Right atrium auricular region (tissue), 2 donors: ENCODE data around the gene MIR17HG. TPM values are rescaled to one million over a fixed set of nuclear protein-coding genes. Genes with fewer than 3 reads are reported as not detected.

Experiments
- DNase-seq: peaks from one replicate; pipeline ENCODE4 v3.0.0-alpha.2; 2019; ENCODE audit warnings: low spot score
- H3K27ac ChIP-seq, 2 donors: fragments of 200-600 bp; sonication (generic); 1 replicate in 1 of 2; 2 replicates in 1 of 2; pipeline ENCODE4 v1.5.1; 2016 to 2019
- H3K27me3 ChIP-seq, 2 donors: fragments of 200-600 bp; sonication (generic); one replicate each; pipeline versions ENCODE4 v1.5.1 to v1.6.0; 2017 to 2019
- H3K36me3 ChIP-seq: fragments of 200-600 bp; sonication (generic); one replicate; pipeline ENCODE4 v1.5.1; 2016
- H3K4me1 ChIP-seq, 2 donors: fragments of 200-600 bp; sonication (generic); one replicate each; pipeline versions ENCODE4 v1.5.1 to v1.6.0; 2017 to 2019
- H3K4me3 ChIP-seq, 2 donors: fragments of 200-600 bp; sonication (generic); 1 replicate in 1 of 2; 2 replicates in 1 of 2; pipeline ENCODE4 v1.5.1; 2017 to 2019; ENCODE audit warnings: mild to moderate bottlenecking in 1 of 2, moderate library complexity in 1 of 2
- H3K9me3 ChIP-seq, 2 donors: fragments of 200-600 bp; sonication (generic); one replicate each; pipeline ENCODE4 v1.5.1; 2019
- total RNA-seq, 2 donors: library from RNA; depleted of rRNA; stranded (reverse); fragments of >200 nt; gene quantifications; one replicate each; pipeline ENCODE4 v1.1.0, GENCODE V29; 2016
- TF ChIP-seq, protein P1 (sequence below), 2 donors: fragments of 200-600 bp; sonication (generic); IDR thresholded peaks; one replicate each; pipeline ENCODE4 v1.5.1; 2019; ENCODE audit warnings: antibody characterized with exemption in 2 of 2

The MIR17HG gene
- total RNA-seq, 2 donors from 2014 or later = 0.20 TPM; not detected in 1

DNA sequence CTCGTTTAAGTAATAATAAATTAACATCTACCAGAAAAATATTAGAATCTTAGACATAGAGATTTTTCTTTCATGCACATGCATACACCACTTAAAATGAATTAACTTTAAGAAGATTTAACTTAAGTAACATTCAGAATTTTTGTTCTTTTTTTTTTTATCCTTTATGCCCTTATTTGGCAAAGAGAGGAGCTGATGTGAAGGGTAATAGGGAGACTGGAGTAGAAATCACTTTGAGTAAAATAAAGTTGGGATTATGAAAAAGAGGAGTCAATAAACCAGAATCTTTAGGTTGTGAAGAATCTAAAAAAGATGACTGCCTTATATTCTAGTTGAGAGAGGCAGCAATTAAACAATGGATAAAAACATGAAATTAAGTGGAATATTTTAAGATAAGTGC lies 18.8 kb upstream of the MIR17HG start:
- TF ChIP-seq, protein P1, sequence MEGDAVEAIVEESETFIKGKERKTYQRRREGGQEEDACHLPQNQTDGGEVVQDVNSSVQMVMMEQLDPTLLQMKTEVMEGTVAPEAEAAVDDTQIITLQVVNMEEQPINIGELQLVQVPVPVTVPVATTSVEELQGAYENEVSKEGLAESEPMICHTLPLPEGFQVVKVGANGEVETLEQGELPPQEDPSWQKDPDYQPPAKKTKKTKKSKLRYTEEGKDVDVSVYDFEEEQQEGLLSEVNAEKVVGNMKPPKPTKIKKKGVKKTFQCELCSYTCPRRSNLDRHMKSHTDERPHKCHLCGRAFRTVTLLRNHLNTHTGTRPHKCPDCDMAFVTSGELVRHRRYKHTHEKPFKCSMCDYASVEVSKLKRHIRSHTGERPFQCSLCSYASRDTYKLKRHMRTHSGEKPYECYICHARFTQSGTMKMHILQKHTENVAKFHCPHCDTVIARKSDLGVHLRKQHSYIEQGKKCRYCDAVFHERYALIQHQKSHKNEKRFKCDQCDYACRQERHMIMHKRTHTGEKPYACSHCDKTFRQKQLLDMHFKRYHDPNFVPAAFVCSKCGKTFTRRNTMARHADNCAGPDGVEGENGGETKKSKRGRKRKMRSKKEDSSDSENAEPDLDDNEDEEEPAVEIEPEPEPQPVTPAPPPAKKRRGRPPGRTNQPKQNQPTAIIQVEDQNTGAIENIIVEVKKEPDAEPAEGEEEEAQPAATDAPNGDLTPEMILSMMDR (IDR thresholded peaks at IDR 0.05) = no peak
- Histone ChIP-seq H3K27ac (no peak overlapping the region), H3K4me3 (no peak overlapping the region), H3K4me1 (no peaks in the 10 kb centered on the region), H3K27me3 (no peaks in the 10 kb centered on the region), H3K9me3 (no peaks in the 10 kb centered on the region), H3K36me3 (no peaks in the 10 kb centered on the region)
- no peak for DNase-seq

DNA sequence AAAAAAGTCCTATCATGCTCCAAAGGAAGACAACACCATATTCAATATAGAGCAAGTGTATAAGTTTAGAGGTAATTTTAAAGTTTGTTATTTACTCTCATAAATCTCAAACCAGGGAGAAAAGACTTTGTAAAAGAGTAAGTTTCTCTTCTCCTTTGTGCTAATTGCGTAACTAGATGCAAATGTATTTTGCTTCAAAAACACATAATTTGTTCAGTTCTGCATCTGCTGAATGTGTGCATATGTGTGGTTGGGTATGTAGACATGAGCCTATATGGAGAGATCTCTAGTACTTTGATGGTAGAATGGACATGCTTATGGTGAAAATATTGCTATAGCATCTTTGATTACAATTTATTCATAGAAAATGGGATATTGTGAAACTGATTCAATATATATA lies 17.8 kb upstream of the MIR17HG start:
- H3K27me3 ChIP-seq = no peaks in the 10 kb centered on the region
- H3K4me3 ChIP-seq = no peak overlapping the region
- H3K9me3 ChIP-seq = no peaks in the 10 kb centered on the region

DNA sequence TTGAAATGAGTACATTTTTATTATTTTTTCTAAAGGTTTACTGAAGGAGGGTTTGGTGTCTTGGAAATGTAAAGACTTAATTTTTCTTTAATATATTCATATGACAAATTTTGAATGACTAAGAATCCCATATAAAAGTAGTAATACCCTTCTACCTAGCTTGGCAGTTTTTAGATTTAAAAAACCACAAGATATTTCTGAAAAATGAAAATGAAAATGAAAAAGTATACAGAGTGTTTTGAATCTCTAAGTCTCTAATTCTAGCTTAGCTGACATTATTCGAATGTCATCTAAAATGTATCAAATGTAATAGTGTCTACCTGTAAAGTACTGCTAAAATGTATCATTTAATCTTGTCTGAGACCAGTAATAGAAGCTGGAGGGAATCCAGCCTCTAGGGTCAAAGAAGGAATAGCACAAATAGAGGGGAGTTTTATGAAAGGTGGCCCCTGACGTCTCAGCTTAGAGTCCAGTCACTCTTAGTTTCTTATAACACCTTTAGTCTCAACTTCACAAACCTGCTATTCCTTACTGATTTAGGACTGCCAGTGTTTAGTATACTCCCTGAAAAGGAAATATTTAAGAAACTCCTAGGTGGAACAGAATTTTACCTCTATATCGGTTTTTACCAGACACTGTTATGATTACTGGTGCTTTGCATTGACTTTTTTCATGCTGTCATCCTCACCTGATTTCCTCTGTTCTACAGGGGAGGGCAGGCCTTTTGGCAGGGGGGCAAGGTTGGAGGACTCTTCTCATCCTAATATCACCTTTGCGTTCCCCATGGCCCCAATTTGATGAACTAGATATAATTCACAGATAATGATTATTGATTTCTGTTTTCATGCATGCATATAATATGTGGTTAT lies 16.2 kb upstream of the MIR17HG start:
- DNase-seq = no peak
- TF ChIP-seq, protein P1 (IDR thresholded peaks at IDR 0.05) = no peak
- Histone ChIP-seq H3K27ac (no peak overlapping the region), H3K4me1 (no peaks in the 10 kb centered on the region), H3K36me3 (no peaks in the 10 kb centered on the region), H3K9me3 (no peaks in the 10 kb centered on the region), H3K4me3 (no peak overlapping the region), H3K27me3 (no peaks in the 10 kb centered on the region)

More for the DNA sequence above, 17.8 kb upstream of the MIR17HG start:
- DNase-seq = no peak
- Histone ChIP-seq H3K36me3 (no peaks in the 10 kb centered on the region), H3K27ac (no peak overlapping the region), H3K4me1 (no peaks in the 10 kb centered on the region)
- TF ChIP-seq, protein P1 (IDR thresholded peaks at IDR 0.05) = no peak

DNA sequence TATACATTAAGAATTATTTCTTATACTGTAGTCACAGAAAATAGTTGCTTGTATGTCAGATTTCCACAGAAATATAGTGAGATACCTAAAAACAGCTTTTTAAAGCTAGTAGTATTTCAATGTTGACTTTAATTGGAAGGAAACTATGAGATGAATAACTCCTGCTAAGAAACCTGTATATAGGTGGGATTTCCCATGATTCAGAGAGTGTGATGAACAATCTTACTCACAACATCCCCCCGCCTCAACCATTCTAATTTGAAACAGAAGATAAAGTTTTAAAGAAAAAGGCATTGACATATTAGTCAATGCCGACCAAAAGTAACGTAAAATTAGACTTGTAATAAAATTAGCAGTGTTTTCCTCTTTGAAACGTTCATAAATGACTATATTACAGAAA lies 1.4 kb upstream of the MIR17HG start:
- H3K9me3 ChIP-seq = no peaks in the 10 kb centered on the region
- no peak overlapping the region for H3K27ac ChIP-seq
- H3K27me3 ChIP-seq = no peaks in the 10 kb centered on the region
- H3K36me3 ChIP-seq = peaks cover 9% of the 10 kb centered on the region
- H3K4me1 ChIP-seq = peaks cover 0 to 24% of the 10 kb centered on the region in 2 donors
- no peak for DNase-seq
- TF ChIP-seq, protein P1 (IDR thresholded peaks at IDR 0.05) = no peak
- no peak overlapping the region for H3K4me3 ChIP-seq

DNA sequence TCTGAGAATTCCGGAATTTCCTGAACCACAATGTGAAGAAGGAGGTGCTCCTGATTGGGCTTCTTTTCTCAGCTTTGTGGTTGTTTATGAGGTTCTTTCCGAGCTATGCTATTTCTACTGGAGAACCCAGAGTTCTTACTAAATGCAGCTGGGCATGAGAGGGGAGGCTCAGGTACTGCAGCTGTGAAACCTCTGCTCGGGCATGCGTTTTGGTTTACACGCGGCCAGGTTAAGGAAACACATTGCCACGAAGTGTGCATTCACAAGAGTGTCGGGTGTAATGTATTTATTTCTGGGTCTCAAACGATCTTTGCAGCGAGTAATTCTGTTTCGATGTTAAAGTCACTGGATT lies 661 bp upstream of the MIR17HG start:
- Histone ChIP-seq H3K27ac (peak overlapping the region; percentile 24 to 94), H3K4me1 (peaks cover 0 to 26% of the 10 kb centered on the region in 2 donors), H3K27me3 (no peaks in the 10 kb centered on the region), H3K4me3 (peak overlapping the region; percentile 75 to 88), H3K9me3 (no peaks in the 10 kb centered on the region), H3K36me3 (peaks cover 13% of the 10 kb centered on the region)
- DNase-seq = no peak
- TF ChIP-seq, protein P1 (IDR thresholded peaks at IDR 0.05) = no peak
